Nephron progenitor cell (in vitro differentiated cells): Measurements from ENCODE around the gene ABCC12.

Experiments
- DNase-seq: peaks from one replicate; pipeline ENCODE4 v3.0.0; 2021
- H3K27ac Mint-ChIP-seq: 2 replicates; pipeline ENCODE4 v1.8.0; 2021; ENCODE audit warnings: mild to moderate bottlenecking, moderate library complexity, mixed read lengths
- H3K27me3 Mint-ChIP-seq: 2 replicates; pipeline ENCODE4 v1.8.0; 2021; ENCODE audit warnings: mild to moderate bottlenecking, low read depth, mixed read lengths; ENCODE audit not compliant: poor library complexity
- H3K36me3 Mint-ChIP-seq: 2 replicates; pipeline ENCODE4 v1.8.0; 2021; ENCODE audit warnings: low read depth, mixed read lengths
- H3K4me1 Mint-ChIP-seq: 2 replicates; pipeline ENCODE4 v1.8.0; 2021; ENCODE audit warnings: mixed read lengths
- H3K4me3 Mint-ChIP-seq: 2 replicates; pipeline ENCODE4 v1.8.0; 2021; ENCODE audit warnings: mild to moderate bottlenecking, moderate library complexity, mixed read lengths
- H3K9me3 Mint-ChIP-seq: 2 replicates; pipeline ENCODE4 v1.8.0; 2021; ENCODE audit warnings: mild to moderate bottlenecking, moderate library complexity, mixed read lengths
- TF ChIP-seq, protein P1 (sequence below): fragments of 200-600 bp; sonication (generic); IDR thresholded peaks from 2 replicates; pipeline ENCODE4 v1.5.0; 2021; ENCODE audit warnings: antibody characterized with exemption

ABCC12 gene

DNA sequence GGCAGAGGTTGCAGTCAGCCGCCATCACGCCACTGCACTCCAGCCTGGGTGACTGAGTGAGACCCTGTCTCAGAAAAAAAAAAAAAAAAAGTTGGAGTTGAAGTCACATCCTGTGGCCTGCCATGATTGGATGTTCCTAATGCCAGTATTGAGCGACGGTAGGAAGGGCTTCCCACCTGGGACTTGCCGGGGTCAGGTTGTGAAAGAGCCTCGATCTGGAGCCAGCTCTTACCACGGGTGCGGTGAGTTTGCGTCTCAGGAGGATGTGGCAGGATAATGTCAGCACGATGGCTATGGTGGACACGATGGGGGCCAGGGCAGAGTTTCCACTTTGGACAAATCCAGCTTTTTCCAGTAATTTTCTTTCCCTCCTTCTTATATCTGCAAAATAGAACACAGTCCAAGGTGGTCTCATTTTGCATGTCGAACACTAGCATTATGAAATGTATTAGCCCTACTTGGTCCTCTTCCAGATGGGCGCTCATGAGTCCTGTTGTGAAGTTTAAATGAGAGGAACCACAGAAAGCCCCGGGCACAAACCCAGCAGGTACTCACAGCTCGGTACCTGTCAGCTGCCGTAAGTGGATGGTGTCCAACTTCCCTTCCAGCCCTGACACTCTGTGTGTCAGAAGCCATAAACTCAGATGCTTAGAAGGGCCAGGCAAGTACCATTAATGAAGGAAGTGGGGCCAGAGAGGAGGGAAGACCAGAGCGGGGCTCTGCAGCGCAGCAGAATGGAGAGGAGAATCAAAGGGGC is 22.2 kb downstream of the ABCC12 start:
- Mint-ChIP-seq H3K9me3 (no peaks in the 10 kb centered on the region), H3K4me3 (no peak overlapping the region), H3K4me1 (no peaks in the 10 kb centered on the region), H3K27me3 (peaks cover 6% of the 10 kb centered on the region), H3K36me3 (no peaks in the 10 kb centered on the region), H3K27ac (no peak overlapping the region)
- TF ChIP-seq, protein P1, sequence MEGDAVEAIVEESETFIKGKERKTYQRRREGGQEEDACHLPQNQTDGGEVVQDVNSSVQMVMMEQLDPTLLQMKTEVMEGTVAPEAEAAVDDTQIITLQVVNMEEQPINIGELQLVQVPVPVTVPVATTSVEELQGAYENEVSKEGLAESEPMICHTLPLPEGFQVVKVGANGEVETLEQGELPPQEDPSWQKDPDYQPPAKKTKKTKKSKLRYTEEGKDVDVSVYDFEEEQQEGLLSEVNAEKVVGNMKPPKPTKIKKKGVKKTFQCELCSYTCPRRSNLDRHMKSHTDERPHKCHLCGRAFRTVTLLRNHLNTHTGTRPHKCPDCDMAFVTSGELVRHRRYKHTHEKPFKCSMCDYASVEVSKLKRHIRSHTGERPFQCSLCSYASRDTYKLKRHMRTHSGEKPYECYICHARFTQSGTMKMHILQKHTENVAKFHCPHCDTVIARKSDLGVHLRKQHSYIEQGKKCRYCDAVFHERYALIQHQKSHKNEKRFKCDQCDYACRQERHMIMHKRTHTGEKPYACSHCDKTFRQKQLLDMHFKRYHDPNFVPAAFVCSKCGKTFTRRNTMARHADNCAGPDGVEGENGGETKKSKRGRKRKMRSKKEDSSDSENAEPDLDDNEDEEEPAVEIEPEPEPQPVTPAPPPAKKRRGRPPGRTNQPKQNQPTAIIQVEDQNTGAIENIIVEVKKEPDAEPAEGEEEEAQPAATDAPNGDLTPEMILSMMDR, result no peak
- no peak for DNase-seq

DNA sequence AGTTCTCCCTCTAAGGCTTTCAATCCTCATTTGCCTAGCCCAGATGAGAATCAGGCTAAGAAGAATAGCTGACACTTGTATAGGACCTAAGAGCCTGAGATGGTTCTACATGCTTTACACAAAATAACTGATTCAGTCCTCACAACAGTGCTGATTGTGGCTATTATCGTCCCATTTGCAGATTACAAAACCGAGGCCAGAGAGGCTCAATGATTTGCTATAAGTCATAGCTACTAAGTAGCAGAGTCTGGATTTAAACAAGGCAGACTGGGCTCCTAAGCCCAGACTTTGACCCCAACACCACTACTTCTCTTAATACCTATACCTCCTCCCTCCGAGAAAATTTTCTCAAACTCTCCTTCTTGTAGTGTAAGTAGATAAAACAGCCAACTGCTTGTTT is 23.1 kb downstream of the ABCC12 start:
- Mint-ChIP-seq H3K27me3 (peaks cover 4% of the 10 kb centered on the region), H3K27ac (peak overlapping the region; percentile 17), H3K4me3 (no peak overlapping the region), H3K36me3 (no peaks in the 10 kb centered on the region), H3K4me1 (no peaks in the 10 kb centered on the region), H3K9me3 (no peaks in the 10 kb centered on the region)
- TF ChIP-seq, protein P1, result no peak
- no peak for DNase-seq

DNA sequence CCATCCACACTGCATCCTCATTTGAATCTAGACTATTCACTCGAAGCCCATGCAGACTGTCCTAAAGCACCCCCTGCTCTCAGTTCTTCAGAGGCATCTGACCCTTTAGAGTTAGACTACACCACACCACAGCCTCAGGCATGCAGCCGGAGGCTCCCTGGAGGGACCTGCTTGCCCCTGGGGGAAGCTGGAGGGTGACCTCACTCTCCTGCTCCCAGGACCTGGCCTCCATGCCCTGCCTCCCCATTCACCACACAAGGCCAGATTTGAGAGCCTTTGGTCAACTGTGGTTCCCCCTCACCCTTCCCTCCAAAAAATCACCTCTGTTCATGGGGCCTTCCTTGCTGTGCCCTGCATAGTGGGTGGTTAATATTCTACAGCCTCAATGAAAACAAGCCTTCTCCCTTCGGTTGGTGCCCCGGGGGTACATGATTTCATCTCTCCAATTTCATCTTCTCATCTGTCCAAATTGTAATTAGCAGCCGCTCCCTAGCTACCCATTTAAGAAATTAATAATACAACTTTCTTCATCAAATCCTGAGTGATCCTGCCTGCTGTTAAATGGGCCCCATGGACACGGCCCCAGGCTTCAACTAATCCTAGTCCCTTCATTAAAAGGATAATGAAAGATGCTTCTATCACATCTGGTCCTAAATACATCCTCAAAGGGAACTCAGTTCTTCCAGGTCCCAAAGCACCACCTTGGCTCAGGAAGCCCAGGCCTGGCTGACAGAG is 24.4 kb downstream of the ABCC12 start:
- Mint-ChIP-seq H3K9me3 (no peaks in the 10 kb centered on the region), H3K4me3 (no peak overlapping the region), H3K27ac (no peak overlapping the region), H3K36me3 (no peaks in the 10 kb centered on the region), H3K27me3 (peaks cover 4% of the 10 kb centered on the region), H3K4me1 (peaks cover 8% of the 10 kb centered on the region)
- TF ChIP-seq, protein P1, result no peak
- no peak for DNase-seq

DNA sequence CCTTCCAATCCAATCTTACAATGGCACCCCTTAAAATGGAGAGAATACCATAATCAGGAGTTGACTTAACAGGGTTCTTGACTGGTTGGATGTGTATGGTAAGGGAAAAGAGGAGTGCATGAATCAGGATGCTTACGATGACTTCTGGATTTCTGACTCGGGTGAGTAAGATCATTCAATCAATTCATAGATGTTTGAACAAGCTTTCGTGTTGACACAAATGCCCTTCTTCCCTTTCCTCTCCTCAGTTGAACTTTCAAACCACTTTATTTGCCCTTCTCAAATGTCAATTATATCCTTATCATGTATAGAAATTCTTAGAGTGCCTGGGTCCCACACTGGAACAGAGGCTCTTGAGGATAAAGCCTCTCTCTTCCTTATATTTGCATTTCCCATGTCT is 25.9 kb downstream of the ABCC12 start:
- H3K4me3 Mint-ChIP-seq, result no peak overlapping the region
- DNase-seq, result no peak
- H3K4me1 Mint-ChIP-seq, result peaks cover 8% of the 10 kb centered on the region
- no peaks in the 10 kb centered on the region for H3K36me3 Mint-ChIP-seq
- TF ChIP-seq, protein P1, result no peak
- H3K9me3 Mint-ChIP-seq, result no peaks in the 10 kb centered on the region
- peaks cover 4% of the 10 kb centered on the region for H3K27me3 Mint-ChIP-seq
- H3K27ac Mint-ChIP-seq, result no peak overlapping the region

DNA sequence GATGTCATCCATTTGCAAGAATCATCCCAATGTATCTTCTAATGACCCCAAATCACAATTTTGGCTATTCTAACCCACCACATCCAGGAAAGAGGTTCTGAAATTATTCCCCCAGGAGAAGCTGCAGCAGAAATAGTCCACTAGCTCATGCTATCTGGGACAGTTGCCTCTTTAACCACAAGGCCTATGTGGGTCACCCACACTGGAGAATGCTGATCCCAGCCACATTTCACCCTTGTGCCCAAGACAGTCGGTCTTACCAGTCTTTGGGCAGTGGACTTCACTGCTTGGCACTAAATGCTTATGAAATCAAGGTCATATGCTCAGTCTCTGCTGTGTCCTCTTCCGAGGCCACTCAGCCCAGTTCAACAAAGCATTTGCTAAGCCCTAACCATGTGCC is 27.0 kb downstream of the ABCC12 start:
- Mint-ChIP-seq H3K27me3 (peaks cover 4% of the 10 kb centered on the region), H3K36me3 (no peaks in the 10 kb centered on the region), H3K27ac (no peak overlapping the region), H3K4me3 (no peak overlapping the region), H3K9me3 (no peaks in the 10 kb centered on the region), H3K4me1 (peaks cover 8% of the 10 kb centered on the region)
- TF ChIP-seq, protein P1, result no peak
- DNase-seq, result no peak
